ENCODE measurements around the gene RHOT2. TPM values are rescaled to one million over a fixed set of nuclear protein-coding genes. Genes with fewer than 3 reads are reported as not detected.

RHOT2 gene
- total and polyA plus RNA-seq, 2 donors (not counting 3 experiments of a cell fraction or from before 2014, with no cell fraction given) = 106 to 139 TPM

DNA sequence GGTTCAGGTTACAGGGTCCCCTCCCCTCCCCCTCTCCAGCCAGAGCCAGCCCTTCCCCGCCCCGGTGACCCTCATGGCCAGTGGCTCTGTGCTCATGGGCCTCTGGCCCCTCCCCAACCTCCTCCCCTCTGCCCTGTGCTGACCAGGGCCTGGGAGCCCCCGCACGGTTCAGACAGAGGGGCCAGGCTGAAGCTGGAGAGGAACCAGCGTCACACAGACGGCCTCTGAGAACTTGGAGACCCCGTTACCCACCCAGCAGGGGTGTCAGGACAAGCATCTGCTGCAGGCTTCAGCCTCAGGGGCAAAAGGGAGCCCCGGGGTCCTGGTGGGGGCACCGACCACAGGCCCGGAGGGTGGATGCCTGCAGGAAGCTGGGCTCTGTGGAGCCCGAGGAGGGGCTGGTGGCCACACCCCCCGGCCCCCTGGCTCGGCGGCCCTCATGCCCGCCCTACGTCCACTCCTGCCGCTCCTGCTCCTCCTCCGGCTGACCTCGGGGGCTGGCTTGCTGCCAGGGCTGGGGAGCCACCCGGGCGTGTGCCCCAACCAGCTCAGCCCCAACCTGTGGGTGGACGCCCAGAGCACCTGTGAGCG lies 37.0 kb upstream of the RHOT2 start, which contains the start of gene WFIKKN1:
Gene WFIKKN1, plus strand, starts transcription at position 171 of the 591 bp plus-strand sequence. Its CDS starts 269 bp downstream, at position 440.
- CTCF ChIA-PET = no interaction called here
- no peak for FAIRE-seq
- POLR2A ChIA-PET = no interaction called here

More for the DNA sequence above, 37.0 kb upstream of the RHOT2 start, which contains the start of gene WFIKKN1:
- no peaks in the 10 kb centered on the region for H3K9me3 ChIP-seq (replicated peaks; ENCODE audit: control insufficient read depth, insufficient read depth, low read length)
- no peaks in the 10 kb centered on the region for H4K20me1 ChIP-seq (replicated peaks; ENCODE audit: control insufficient read depth, extremely low read depth, insufficient read depth, low read length)
- no TSS peak for BruUV-seq (replicated peaks)
- intact Hi-C loops (cut with micrococcal nuclease) = no loop called here
- no peak within 1 kb of the TSS for H3K9ac ChIP-seq (replicated peaks; ENCODE audit: extremely low read depth, insufficient read depth, low read length)
- TF ChIP-seq MYC (IDR thresholded peaks at IDR 0.05; ENCODE audit: low read depth, low read length) (no peak), POLR2A (IDR thresholded peaks at IDR 0.05; ENCODE audit: low read depth, low read length) (no peak), POLR2AphosphoS5 (IDR thresholded peaks at IDR 0.05; ENCODE audit: insufficient read depth, low read depth, low read length) (no peak), GATA2 (IDR thresholded peaks at IDR 0.05; ENCODE audit: insufficient read depth, insufficient read length, low read depth, low read length) (no peak), EZH2 (IDR thresholded peaks at IDR 0.05; ENCODE audit: borderline replicate concordance, low read depth, low read length, severe bottlenecking) (no peak), JUN (IDR thresholded peaks at IDR 0.05; ENCODE audit: borderline replicate concordance, insufficient read depth, insufficient read length, low read depth) (no peak), FOS (IDR thresholded peaks at IDR 0.05; ENCODE audit: borderline replicate concordance, insufficient read depth, low read length) (no peak)
- TF ChIP-seq, protein P1, sequence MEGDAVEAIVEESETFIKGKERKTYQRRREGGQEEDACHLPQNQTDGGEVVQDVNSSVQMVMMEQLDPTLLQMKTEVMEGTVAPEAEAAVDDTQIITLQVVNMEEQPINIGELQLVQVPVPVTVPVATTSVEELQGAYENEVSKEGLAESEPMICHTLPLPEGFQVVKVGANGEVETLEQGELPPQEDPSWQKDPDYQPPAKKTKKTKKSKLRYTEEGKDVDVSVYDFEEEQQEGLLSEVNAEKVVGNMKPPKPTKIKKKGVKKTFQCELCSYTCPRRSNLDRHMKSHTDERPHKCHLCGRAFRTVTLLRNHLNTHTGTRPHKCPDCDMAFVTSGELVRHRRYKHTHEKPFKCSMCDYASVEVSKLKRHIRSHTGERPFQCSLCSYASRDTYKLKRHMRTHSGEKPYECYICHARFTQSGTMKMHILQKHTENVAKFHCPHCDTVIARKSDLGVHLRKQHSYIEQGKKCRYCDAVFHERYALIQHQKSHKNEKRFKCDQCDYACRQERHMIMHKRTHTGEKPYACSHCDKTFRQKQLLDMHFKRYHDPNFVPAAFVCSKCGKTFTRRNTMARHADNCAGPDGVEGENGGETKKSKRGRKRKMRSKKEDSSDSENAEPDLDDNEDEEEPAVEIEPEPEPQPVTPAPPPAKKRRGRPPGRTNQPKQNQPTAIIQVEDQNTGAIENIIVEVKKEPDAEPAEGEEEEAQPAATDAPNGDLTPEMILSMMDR (IDR thresholded peaks at IDR 0.05; ENCODE audit: extremely low read depth in 1 of 2, insufficient read depth in 1 of 2, low read depth in 1 of 2, low read length in 2 of 2) = no peak
- TF ChIP-seq, protein P2, sequence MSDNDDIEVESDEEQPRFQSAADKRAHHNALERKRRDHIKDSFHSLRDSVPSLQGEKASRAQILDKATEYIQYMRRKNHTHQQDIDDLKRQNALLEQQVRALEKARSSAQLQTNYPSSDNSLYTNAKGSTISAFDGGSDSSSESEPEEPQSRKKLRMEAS (IDR thresholded peaks at IDR 0.05; ENCODE audit: insufficient read depth, insufficient read length) = no peak
- no peaks in the 10 kb centered on the region for H3K9me1 ChIP-seq (replicated peaks; ENCODE audit: control insufficient read depth, extremely low read depth, insufficient read depth, low read length)
- no peak within 1 kb of the TSS for H3K27ac ChIP-seq (ENCODE audit: insufficient read depth, low read depth, low read length)
- peaks cover 7% of the 10 kb centered on the region for H3K4me1 ChIP-seq (ENCODE audit: control insufficient read depth, extremely low read depth, insufficient read depth, low read length)
- H3K4me2 ChIP-seq (ENCODE audit: insufficient read depth, low read length) = no peak within 1 kb of the TSS
- dilution Hi-C loops (cut with MboI; ENCODE audit: extremely low pct_ligation_motif_present, low sequenced_read_pairs) = no loop called here
- H3K27me3 ChIP-seq (ENCODE audit: control insufficient read depth in 2 of 2, insufficient read depth in 2 of 2, low read length in 2 of 2) = no peaks in the 10 kb centered on the region
- no peak for DNase-seq (ENCODE audit: low read depth, low spot score)
- H2AFZ ChIP-seq (ENCODE audit: low read depth, low read length) = no peak within 1 kb of the TSS
- peaks cover 8% of the 10 kb centered on the region for H3K79me2 ChIP-seq (ENCODE audit: control insufficient read depth, insufficient read depth, low read length)
- H3K4me3 ChIP-seq (replicated peaks in 1 of 3; ENCODE audit: insufficient read depth in 1 of 3, low read depth in 1 of 3, low read length in 3 of 3) = no peak within 1 kb of the TSS
- H3K36me3 ChIP-seq (ENCODE audit: control insufficient read depth in 2 of 2, extremely low read depth in 1 of 2, insufficient read depth in 2 of 2, low read length in 2 of 2) = peaks cover 0 to 5% of the 10 kb centered on the region in 2 experiments

Measured in endothelial cell of umbilical vein (primary cell).